ENCODE measurements around the gene SLC30A2.

SLC30A2 gene

DNA sequence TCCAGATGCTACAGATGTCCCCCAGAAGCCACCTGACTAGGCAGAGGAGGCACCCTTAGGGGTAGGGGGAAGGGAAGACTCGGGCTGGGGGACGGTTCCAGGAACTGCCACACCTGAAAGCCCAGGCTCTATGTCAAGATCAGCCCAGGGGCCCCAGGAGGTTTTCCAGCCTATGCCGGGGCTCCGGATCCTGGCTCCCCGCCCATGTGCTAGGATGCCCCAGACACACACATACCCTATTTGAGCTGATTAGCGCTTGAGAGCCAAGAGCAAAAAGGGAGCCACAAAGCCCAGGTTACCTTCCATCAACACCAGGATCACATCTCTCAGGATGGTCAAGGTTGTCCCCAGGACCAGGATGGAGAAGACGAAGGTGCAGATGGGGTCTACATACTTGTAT lies 4.5 kb downstream of the SLC30A2 start:
- Mint-ChIP-seq H3K36me3 (ENCODE audit: low read depth) (no peaks in the 10 kb centered on the region), H3K9me3 (no peaks in the 10 kb centered on the region), H3K27ac (no peak overlapping the region), H3K27me3 (ENCODE audit: low read depth, poor library complexity) (peaks cover 70% of the 10 kb centered on the region), H3K4me1 (peaks cover 15% of the 10 kb centered on the region), H3K4me3 (no peak overlapping the region)
- DNase-seq, result no peak
- TF ChIP-seq, protein P1, sequence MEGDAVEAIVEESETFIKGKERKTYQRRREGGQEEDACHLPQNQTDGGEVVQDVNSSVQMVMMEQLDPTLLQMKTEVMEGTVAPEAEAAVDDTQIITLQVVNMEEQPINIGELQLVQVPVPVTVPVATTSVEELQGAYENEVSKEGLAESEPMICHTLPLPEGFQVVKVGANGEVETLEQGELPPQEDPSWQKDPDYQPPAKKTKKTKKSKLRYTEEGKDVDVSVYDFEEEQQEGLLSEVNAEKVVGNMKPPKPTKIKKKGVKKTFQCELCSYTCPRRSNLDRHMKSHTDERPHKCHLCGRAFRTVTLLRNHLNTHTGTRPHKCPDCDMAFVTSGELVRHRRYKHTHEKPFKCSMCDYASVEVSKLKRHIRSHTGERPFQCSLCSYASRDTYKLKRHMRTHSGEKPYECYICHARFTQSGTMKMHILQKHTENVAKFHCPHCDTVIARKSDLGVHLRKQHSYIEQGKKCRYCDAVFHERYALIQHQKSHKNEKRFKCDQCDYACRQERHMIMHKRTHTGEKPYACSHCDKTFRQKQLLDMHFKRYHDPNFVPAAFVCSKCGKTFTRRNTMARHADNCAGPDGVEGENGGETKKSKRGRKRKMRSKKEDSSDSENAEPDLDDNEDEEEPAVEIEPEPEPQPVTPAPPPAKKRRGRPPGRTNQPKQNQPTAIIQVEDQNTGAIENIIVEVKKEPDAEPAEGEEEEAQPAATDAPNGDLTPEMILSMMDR (IDR thresholded peaks at IDR 0.05), result no peak

DNA sequence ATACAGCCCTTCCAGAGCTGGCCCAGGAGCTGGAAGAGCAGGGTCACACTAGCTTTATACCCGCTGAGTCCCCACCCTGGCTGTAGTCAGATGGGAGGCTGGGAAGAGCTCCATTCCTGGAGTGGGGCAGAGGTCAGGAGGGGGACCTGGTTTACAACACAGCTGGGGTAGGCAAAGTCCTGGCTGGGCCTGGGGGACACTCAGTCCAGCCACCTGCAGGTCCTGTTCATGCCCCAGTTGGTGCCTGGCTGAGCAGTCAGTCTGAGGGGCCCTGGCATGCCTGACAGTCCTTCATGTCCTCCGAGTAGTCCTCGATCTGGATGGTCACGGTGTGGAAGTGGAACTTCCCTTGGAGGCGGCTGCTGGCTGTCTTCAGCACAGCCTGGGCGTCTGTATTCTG lies 7.0 kb downstream of the SLC30A2 start:
- H3K9me3 Mint-ChIP-seq, result no peaks in the 10 kb centered on the region
- DNase-seq, result no peak
- no peak overlapping the region for H3K4me3 Mint-ChIP-seq
- no peak overlapping the region for H3K27ac Mint-ChIP-seq
- H3K4me1 Mint-ChIP-seq, result peaks cover 26% of the 10 kb centered on the region
- TF ChIP-seq, protein P1 (IDR thresholded peaks at IDR 0.05), result no peak
- no peaks in the 10 kb centered on the region for H3K36me3 Mint-ChIP-seq (ENCODE audit: low read depth)
- H3K27me3 Mint-ChIP-seq (ENCODE audit: low read depth, poor library complexity), result peaks cover 48% of the 10 kb centered on the region

DNA sequence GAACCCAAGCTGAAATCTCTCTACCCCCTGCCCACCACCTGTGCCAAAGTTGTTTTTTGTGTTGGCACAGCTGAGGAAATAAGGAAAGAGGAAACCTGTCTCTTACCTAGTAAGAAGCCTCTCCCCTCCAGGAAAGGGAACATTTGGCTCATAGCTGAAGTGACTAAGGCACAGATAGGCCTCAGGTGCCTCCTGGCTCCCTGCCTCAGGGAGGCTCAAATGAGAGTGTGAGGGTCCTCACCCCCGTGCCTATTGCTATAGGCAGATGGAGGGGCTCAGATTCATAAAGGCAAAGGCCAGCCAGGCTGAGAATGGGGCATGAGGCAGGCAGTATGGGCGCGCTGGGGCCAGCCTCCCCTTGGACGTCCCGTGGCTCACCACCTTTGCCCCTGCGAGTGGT lies 7.4 kb downstream of the SLC30A2 start:
- no peaks in the 10 kb centered on the region for H3K36me3 Mint-ChIP-seq (ENCODE audit: low read depth)
- no peak for DNase-seq
- no peaks in the 10 kb centered on the region for H3K9me3 Mint-ChIP-seq
- TF ChIP-seq, protein P1 (IDR thresholded peaks at IDR 0.05), result no peak
- H3K4me1 Mint-ChIP-seq, result peaks cover 27% of the 10 kb centered on the region
- H3K4me3 Mint-ChIP-seq, result no peak overlapping the region
- H3K27ac Mint-ChIP-seq, result no peak overlapping the region
- peaks cover 43% of the 10 kb centered on the region for H3K27me3 Mint-ChIP-seq (ENCODE audit: low read depth, poor library complexity)

DNA sequence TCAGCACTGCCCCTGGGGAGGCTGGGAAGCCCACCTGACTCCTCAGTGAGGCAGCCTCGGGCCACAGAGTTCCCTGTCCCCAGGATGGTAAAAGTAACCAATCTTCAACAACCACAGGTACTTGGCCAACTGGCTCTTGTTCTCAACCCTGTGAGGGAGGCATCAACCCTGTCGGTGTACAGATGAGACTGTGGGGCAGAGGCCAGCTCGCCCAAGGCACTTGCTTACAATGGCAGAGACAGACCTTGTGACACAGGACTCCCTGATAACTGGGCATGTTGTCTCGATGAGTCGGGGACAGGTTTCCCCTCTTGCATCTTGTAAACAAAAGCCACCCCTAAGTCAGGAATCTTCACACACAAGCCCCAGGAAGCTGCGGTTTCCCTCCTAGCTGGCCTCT lies 8.0 kb downstream of the SLC30A2 start:
- Mint-ChIP-seq H3K4me3 (no peak overlapping the region), H3K27me3 (ENCODE audit: low read depth, poor library complexity) (peaks cover 38% of the 10 kb centered on the region), H3K4me1 (peaks cover 27% of the 10 kb centered on the region), H3K27ac (no peak overlapping the region), H3K9me3 (no peaks in the 10 kb centered on the region), H3K36me3 (ENCODE audit: low read depth) (no peaks in the 10 kb centered on the region)
- no peak for DNase-seq
- TF ChIP-seq, protein P1 (IDR thresholded peaks at IDR 0.05), result no peak

DNA sequence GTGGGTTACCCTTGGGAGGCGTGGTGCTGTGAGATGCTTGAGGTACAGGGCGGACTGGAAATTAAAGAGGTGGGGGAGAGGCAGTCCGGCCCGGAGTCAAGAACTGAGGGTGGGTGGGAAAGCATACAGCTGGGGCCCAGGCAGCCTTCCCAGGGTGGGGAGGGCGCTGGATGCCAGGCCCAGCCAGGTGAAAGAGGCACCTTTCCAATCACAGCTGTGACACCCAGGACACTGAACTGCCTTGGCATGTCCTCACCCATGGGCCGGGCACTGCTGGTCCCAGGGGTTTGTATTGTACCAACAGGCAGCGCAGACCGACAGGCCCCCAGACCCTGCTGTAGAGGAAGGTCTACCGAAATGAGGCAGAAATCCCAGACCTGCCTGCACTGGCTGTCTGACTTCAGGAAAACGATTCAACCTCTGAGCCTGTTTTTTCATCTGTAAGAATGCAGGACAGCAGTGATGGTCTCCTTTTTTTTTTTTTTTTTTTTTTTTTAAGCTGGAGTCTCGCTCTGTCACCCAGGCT lies 9.1 kb downstream of the SLC30A2 start:
- peaks cover 35% of the 10 kb centered on the region for H3K4me1 Mint-ChIP-seq
- no peak for DNase-seq
- TF ChIP-seq, protein P1 (IDR thresholded peaks at IDR 0.05), result no peak
- peaks cover 27% of the 10 kb centered on the region for H3K27me3 Mint-ChIP-seq (ENCODE audit: low read depth, poor library complexity)
- H3K27ac Mint-ChIP-seq, result no peak overlapping the region
- H3K36me3 Mint-ChIP-seq (ENCODE audit: low read depth), result no peaks in the 10 kb centered on the region
- H3K4me3 Mint-ChIP-seq, result peak overlapping the region; percentile 93
- no peaks in the 10 kb centered on the region for H3K9me3 Mint-ChIP-seq

DNA sequence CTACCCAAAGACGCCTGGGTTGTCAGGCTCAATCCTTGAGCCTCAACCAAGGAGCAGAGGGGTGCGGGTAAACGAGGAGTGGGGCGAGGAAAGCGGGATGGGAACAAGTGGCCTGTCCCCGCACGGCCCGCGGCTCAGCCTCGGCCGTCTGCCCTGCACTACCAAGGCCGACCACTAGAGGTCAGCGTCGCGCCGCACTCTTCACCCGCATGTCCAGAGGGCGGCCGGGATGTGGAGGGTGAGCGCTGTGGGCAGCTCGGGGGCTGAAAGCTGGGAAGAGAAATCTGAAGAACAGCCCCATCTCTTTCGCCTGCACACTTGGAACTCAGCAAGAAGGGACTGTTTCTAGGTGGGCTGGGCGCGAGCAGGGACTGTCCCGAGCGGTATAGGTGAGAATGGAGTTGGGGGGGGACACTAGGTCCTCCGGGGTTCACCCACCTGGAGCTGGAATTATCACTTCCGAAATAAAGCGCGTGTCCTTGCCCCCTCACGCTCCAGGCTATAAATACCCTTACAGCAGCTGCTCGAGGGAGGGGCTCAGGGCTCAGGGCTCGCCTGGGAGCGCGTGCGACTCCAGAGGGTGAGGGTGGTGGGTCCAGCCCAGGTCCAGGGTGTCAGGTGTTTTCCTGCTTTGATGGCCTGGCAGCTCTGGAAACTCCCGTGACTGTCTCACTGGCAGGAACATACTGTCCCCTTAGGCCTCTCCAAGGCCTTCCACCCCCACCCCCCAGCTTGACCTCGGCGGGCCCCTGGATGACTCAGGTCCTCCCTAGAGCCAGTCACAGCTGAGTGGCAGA lies 9.8 kb downstream of the SLC30A2 start:
- peaks cover 38% of the 10 kb centered on the region for H3K4me1 Mint-ChIP-seq
- H3K36me3 Mint-ChIP-seq (ENCODE audit: low read depth), result no peaks in the 10 kb centered on the region
- peaks cover 20% of the 10 kb centered on the region for H3K27me3 Mint-ChIP-seq (ENCODE audit: low read depth, poor library complexity)
- H3K27ac Mint-ChIP-seq, result peak overlapping the region; percentile 87
- H3K9me3 Mint-ChIP-seq, result no peaks in the 10 kb centered on the region
- TF ChIP-seq, protein P1 (IDR thresholded peaks at IDR 0.05), result peak; percentile 99
- peak overlapping the region; percentile 93 for H3K4me3 Mint-ChIP-seq
- peak; percentile 93 for DNase-seq
